ENCODE measurements around the gene TCERG1.
"Not testable (repeated sequence)": the region's sequence is repeated elsewhere in the genome, so short reads cannot be mapped to it uniquely, and the experiment has no call there.

The TCERG1 gene

DNA sequence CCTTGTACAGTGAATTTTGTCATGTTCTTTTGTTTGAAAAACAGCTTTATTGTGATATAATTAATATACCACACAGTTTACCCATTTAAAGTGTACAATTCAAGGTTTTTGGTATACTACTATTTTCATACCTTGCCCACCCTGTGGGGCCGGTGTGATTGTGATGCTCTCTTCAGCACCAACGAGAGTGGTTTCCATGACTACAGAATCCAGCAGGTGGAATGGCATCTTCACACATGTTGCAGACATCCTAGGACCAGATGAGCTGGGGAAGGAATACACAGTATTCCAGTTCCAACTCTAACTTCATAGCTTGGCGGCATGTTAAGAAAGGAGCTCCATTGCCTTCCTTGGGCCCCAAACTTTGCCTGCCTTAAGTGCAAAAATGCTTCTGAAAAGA, 76.6 kb downstream of the TCERG1 start:
- no peak for DNase-seq

DNA sequence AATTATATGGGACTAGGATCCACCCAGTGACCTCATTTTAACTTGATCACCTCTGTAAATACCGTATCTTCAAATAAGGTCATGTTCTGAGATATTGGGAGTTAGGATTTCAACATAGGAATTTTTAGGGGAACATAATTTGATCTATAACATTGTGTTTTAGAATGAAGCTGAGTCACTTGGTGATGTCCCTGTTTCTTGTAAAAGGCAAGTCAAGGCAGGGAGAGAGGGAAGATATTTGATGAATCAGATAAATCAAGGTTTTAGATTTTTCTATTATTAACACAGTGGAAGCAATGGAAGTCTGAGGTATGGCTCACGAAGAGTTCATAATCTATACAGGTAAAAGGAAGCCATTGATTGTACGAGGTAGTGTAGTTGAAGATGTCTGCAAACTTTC, 80.7 kb downstream of the TCERG1 start:
- no peak for DNase-seq

DNA sequence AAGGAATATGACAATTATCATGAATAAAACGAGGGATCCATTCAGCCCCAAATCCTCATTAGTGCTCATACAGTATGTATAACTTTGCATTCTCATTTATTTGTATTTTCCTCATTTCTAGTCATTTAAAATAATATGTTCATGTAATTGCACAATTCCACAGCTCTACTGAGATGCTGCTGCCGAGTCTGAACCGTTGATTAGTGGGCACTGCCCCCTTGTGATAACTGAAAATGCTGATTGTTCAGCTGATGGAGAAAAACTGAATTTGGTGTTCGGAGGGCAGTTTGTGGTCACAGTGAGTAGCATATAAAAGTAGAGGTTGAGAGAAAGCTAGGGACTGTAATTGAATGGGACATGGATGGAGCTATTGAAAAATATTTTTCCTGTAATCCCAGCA, 81.1 kb downstream of the TCERG1 start:
- peak in 1 of 2 experiments; percentile 21 for DNase-seq

DNA sequence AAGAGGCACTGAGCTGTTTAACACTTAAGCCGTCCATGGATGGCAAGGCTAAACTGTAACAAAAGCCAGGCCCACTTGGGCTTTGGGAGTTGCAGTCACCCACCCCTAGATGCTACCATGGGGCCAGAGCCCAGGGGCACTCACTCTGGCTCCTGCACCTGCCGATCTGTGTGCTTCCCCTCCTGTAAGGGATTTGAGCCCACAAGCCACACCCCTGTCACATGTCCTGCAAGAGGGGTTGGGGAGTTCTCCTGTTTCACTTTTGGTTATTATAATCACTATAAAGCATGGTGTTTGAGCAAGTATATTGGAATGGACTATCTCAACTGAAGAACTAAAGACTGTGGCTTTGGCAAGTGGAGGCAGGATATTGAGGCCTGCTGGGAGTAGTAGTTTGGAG, 82.9 kb downstream of the TCERG1 start:
- no peak for DNase-seq

DNA sequence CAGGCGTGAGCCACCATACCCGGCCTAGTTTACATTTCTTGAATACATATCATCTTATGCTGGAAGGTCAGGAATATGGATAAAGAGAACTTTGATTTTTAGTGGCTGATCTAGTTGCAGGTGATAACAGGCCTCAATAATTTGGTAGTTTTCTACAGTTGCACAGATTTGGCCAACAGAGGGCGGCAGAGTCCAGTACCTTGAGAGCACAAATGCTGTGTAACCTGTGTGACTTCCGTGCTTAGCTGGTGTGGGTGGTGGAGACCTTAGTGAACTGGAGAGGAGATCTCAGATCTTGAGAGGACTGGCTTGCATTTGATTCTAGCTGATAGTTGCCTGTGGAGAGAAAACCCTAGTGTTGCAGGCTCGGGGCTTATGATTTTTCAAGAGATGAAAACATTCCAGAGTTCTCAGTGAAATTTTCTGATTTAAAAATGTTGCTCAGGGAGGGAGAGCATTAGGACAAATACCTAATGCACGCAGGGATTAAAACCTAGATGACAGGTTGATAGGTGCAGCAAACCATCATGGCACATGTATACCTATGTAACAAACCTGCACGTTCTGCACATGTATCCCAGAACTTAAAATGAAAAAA, 86.2 kb downstream of the TCERG1 start:
- DNase-seq, result peak; percentile 52 to 88

DNA sequence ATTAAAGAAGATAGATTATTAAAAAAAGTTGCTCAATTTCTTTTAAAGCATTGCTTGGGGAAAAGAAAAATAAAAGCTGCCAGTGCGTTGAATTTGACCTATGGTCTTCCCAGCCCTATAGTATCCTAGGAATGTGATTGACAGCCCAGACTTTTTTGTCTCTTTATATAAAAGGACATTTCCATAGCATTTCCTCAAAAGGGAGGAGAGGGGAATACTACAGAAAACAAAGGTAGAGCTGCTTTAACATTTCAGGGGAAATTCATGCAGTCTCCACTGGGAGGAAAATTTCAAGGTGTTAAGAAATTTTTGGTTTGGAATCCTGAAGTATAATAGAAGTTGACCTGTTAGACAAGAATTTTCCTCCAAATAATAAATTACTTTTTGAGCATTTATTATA, 86.7 kb downstream of the TCERG1 start:
- no peak for DNase-seq

DNA sequence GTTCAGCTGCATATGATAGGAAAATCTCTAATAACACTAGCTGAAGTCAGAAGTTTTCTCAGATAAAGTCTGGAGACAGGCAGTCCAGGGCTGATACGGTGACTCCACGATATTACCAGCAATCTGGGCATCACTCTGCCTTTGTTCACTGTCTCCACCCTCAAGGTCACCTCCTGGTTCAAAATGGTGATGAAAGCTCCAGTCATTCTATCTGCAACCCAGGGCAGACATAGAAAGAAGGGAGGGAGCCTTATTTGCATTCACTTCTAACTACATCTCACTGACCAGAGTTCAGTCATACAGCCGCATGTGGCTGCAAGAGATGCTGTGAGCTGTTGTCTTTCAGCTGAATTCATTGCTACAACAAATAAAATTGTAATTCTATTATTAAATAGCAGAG, 91.3 kb downstream of the TCERG1 start:
- no peak for DNase-seq

DNA sequence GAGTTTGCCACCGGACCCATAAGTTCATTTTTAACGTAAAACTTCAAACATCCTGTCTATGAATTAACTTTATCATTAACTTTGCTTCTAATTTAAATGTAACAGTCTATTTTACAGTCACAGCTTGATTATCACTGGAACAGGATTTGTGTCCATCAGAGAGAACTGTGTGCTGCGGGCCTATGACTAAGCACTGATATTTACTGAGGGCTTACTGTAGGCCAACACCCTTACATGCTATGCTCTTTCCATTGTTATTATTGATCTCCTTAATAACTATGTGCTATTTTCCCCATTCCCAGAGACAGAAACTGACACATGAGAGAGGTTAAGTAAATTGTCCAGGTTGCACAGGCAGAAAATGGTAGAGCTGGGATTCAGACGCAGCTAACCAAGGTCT, 92.8 kb downstream of the TCERG1 start:
- no peak for DNase-seq

DNA sequence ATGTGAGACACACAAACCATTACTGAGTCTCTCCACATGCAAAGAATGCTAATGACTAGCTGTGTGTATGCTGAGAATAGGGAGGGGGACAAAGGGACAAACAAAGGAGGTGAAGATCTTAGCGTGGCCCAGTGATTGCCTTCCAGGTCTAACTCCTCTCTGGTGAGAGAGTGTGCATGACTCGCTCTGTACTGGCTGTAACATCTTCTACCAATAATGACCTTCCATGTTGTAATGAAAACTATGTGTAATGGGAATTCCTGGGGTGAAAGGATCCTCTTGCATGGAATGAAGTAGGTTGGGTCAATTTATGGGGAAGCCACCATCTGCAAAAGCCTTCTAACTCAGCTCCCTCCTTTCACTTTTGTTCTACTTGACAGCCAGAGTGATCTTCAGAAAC, 93.3 kb downstream of the TCERG1 start:
- no peak for DNase-seq

DNA sequence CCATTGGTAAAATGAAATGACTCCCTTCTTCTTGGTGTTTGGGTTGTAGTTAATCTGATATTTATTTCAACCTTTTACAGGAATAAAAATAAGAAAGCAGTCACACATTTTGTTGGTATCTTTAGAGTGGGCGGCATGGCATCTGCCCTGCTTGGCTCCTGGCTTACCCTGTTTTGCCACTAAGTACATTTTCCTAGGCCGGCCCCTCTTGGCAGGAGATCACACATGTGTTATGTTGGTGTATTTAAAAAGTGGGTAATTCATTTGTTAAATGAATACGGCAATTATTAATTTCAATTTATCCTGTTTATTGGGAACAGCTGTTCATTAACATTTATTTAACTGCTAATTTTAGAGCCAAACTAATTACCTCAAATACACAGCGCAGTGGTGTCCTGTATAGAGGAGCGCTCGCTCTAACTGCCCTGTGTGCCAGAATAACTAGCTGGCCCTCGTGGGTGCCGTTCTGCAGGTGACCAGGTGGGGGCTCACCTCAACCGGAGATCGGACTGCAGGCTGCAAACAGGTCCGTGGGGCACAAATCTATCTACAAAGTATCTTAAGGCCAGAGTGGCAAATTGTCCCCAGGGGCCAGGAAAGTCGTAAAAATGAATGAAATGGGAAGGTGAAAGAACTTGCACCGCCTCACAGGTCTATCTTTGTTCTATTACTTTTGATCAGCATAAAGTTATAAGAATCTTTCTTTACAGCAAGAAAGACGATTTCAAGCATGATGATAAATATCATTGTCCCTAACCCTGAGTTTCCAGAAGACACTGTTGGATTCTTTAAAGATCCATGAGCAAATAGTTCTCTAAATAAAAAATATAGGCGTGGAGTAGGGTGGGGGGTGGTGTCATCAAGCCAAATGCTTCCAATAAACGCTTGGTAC, 95.1 kb downstream of the TCERG1 start:
- peak; percentile 35 to 89 for DNase-seq

DNA sequence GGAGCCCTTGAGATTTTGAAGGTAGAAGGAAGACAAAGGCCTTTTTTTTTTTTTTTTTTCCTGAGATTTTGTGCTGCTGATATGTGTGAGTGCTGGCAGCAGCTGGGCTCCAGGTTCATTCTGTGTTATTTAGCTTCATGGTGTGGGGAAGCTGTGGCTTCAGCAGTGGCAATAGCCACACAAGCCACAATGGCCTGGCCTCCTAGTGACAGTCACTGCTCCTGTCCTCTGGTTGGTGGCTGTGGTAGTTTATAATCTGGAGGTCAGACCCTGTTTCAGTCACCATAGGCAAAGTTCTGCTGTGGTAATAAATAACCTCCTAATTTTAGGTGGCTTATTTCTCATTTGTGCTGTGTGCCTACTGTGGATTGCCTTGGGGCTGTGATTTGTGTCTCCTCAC, 97.1 kb downstream of the TCERG1 start:
- no peak for DNase-seq

DNA sequence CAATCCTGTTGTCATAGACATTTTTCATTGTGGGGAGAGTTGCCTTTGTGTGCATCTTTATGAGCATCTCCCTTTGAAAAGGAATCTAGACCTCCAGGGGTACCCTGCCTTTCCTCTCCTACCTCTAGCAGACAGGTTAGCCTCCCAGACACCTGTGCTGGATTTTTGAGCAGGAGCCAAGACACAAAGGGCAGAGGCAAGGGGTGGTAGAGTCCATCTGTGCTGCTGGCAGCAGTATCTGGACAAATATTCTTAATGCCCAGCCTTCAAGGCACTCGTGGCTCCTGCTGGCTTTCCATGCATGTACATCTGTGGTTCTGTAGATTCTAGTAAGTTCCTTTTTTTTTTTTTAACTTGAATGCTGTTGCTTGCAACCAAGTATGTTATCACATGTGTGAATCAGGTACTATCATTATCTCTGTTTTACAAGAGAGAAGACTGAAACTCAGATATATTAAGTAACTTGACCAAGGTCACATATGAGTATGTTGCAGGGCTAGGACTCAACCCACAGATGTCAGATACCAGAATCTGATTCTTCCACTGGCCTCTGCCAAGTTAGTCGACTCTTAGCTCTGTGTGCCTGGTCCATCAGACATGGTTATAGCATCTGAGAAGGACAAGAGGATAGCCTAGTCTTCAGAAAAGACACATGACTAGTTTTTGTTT, 101.8 kb downstream of the TCERG1 start:
- peak; percentile 82 to 83 for DNase-seq

DNA sequence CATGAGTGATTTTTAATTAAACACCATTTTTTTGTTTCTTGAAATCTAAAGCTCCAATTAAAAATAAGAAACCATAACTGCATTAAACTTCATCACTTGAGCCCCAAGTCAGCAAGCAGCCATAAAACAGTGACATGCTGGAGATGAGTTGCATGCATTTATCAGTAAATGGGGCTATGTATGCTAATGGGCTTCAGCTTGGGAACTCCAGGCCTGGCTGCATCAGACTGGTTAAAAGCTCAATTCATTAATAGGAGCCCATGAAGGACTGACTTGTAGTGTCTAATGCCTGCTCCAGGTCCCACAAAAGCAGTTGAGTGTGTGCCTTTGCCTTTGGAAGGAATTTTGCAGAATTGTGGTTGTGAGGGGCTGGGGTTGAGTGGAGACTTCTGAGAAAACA, 102.5 kb downstream of the TCERG1 start:
- no peak for DNase-seq

DNA sequence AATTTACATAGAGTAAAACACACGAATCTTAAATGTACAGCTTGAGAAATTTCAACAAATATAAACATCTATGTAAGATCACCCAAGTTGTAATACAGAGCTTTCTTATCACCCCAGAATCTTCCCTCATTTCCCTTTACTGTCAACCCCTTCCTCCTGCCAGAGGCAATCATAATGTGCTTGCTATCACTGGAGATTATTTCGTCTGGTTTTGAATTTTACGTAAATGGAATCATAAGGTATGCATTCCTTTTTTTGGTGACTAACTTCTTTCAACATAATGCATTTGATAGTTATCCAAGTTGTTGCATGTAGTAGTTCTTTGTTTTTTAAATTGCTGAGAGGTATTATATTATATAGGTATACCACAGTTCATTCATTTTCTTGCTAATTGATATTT, 106.3 kb downstream of the TCERG1 start:
- DNase-seq, result no peak

DNA sequence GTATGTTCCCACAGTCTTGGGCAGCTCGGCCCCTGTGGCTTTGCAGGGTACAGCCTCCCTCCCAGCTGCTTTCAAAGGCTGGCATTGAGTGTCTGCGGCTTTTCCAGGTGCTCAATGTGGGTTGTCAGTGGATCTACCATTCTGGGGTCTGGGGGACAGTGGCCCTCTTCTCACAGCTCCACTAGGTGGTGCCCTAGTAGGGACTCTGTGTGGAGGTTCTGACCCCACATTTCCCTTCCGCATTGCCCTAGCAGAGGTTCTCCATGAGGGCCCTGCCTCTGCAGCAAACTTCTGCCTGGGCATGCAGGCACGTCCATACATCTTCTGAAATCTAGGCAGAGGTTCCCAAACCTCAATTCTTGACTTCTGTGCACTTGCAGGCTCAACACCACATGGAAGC, 109.8 kb downstream of the TCERG1 start:
- DNase-seq, result not testable (repeated sequence)

DNA sequence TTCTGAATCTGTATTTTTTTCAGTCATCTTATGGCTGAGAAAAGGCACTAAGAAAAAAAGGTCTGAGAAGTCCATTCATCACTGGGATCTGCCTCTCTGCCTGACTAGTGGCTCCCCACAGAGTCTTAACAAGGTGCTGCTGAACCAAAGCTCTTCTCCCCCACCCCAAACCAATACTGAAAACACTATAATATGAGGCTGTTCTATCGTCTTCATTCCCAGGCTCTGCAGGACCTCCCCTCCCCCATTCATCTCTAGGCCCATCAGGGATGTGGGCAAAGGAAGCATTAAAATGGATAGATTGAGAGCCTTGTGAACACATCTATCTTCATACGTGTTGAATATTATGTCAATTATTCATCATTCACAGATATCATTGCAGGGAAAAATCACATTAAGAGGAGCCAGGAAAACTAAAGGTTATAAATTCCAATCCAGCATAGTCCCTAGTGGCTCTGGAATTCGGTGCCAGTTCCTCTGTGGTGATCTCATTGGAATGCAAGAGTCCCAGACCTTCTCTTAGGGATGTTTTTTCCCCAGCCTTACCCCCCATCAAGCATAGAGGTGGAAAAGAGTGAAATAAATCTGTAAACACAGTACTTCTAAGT, 113.2 kb downstream of the TCERG1 start:
- DNase-seq, result peak in 1 of 2 experiments; percentile 8

All from NCI-H446 (cell line).